ENCODE data around the gene AURKB. TPM values are rescaled to one million over a fixed set of nuclear protein-coding genes. Genes with fewer than 3 reads are reported as not detected.

The AURKB gene
- total and polyA plus RNA-seq, 2 of the 13 experiments (the other 11 are each of a cell fraction or from before 2014, with no cell fraction given) = 29.5 to 75.3 TPM

DNA sequence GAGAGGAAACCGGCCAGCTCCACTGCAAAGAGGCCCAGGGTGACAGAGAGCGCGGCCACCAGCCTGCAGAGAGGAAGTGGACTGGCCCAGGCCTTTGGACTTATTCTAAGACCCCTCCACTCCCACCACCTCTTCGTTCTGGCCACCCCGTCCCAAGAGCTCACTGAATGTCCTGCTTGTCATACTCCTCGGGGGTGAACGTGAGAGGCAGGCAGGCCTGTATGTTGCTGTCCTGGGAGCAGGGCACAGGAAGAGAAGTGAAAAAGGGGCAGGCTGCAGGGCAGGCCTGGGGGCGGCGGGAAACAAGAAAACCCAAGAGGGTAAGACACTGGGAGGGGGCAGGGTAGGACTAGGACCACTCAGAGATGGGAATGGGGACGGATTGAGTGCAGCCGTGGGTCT is 34.6 kb downstream of the AURKB start (continued):
- TF ChIP-seq GABPA (IDR thresholded peaks at IDR 0.05; ENCODE audit: low read depth, low read length) (no peak), GABPA (CRISPR knock-in tag; IDR thresholded peaks at IDR 0.05; ENCODE audit: low read depth) (no peak), ZNF367 (CRISPR knock-in tag; IDR thresholded peaks at IDR 0.05; ENCODE audit: borderline replicate concordance) (no peak), ZNF331 (CRISPR knock-in tag; IDR thresholded peaks at IDR 0.05) (no peak), YEATS4 (CRISPR knock-in tag; IDR thresholded peaks at IDR 0.05; ENCODE audit: borderline replicate concordance) (no peak), ZNF670 (CRISPR knock-in tag; IDR thresholded peaks at IDR 0.05; ENCODE audit: borderline replicate concordance) (no peak), BORCS8-MEF2B (CRISPR knock-in tag; IDR thresholded peaks at IDR 0.05) (0 out of 2 replicates have a peak, but pooled peaks have one; percentile 8), ZBTB7B (CRISPR knock-in tag; IDR thresholded peaks at IDR 0.05) (peak; percentile 2; the same call in 1 of the 2 replicates), ZNF75D (CRISPR knock-in tag; IDR thresholded peaks at IDR 0.05; ENCODE audit: borderline replicate concordance) (0 out of 2 replicates have a peak, but pooled peaks have one; percentile 35), ZNF747 (CRISPR knock-in tag; IDR thresholded peaks at IDR 0.05; ENCODE audit: borderline replicate concordance) (0 out of 2 replicates have a peak, but pooled peaks have one; percentile 4), GATA4 (IDR thresholded peaks at IDR 0.05; ENCODE audit: borderline replicate concordance, low read depth) (no peak), ZIK1 (CRISPR knock-in tag; IDR thresholded peaks at IDR 0.05; ENCODE audit: borderline replicate concordance, low read depth) (no peak), MAZ (IDR thresholded peaks at IDR 0.05; ENCODE audit: borderline replicate concordance, low read depth, low read length) (no peak), MAZ (CRISPR knock-in tag; IDR thresholded peaks at IDR 0.05; ENCODE audit: low read depth) (no peak), KMT2A (CRISPR knock-in tag; IDR thresholded peaks at IDR 0.05) (peak; percentile 3; the same call in 1 of the 2 replicates), KAT7 (CRISPR knock-in tag; IDR thresholded peaks at IDR 0.05; ENCODE audit: borderline replicate concordance) (no peak), SNAPC2 (CRISPR knock-in tag; IDR thresholded peaks at IDR 0.05) (peak; percentile 20; the same call in 1 of the 2 replicates), POLR2AphosphoS5 (IDR thresholded peaks at IDR 0.05; ENCODE audit: low read depth, low read length) (no peak), KAT8 (CRISPR knock-in tag; IDR thresholded peaks at IDR 0.05) (no peak), SIN3A (IDR thresholded peaks at IDR 0.05; ENCODE audit: borderline replicate concordance, low read depth, low read length) (peak; percentile 16; the same call in 1 of the 2 replicates)
- TF ChIP-seq, protein P1, sequence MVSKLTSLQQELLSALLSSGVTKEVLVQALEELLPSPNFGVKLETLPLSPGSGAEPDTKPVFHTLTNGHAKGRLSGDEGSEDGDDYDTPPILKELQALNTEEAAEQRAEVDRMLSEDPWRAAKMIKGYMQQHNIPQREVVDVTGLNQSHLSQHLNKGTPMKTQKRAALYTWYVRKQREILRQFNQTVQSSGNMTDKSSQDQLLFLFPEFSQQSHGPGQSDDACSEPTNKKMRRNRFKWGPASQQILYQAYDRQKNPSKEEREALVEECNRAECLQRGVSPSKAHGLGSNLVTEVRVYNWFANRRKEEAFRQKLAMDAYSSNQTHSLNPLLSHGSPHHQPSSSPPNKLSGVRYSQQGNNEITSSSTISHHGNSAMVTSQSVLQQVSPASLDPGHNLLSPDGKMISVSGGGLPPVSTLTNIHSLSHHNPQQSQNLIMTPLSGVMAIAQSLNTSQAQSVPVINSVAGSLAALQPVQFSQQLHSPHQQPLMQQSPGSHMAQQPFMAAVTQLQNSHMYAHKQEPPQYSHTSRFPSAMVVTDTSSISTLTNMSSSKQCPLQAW (CRISPR knock-in tag; IDR thresholded peaks at IDR 0.05) = no peak
- TF ChIP-seq, protein P2, sequence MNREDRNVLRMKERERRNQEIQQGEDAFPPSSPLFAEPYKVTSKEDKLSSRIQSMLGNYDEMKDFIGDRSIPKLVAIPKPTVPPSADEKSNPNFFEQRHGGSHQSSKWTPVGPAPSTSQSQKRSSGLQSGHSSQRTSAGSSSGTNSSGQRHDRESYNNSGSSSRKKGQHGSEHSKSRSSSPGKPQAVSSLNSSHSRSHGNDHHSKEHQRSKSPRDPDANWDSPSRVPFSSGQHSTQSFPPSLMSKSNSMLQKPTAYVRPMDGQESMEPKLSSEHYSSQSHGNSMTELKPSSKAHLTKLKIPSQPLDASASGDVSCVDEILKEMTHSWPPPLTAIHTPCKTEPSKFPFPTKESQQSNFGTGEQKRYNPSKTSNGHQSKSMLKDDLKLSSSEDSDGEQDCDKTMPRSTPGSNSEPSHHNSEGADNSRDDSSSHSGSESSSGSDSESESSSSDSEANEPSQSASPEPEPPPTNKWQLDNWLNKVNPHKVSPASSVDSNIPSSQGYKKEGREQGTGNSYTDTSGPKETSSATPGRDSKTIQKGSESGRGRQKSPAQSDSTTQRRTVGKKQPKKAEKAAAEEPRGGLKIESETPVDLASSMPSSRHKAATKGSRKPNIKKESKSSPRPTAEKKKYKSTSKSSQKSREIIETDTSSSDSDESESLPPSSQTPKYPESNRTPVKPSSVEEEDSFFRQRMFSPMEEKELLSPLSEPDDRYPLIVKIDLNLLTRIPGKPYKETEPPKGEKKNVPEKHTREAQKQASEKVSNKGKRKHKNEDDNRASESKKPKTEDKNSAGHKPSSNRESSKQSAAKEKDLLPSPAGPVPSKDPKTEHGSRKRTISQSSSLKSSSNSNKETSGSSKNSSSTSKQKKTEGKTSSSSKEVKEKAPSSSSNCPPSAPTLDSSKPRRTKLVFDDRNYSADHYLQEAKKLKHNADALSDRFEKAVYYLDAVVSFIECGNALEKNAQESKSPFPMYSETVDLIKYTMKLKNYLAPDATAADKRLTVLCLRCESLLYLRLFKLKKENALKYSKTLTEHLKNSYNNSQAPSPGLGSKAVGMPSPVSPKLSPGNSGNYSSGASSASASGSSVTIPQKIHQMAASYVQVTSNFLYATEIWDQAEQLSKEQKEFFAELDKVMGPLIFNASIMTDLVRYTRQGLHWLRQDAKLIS (CRISPR knock-in tag; IDR thresholded peaks at IDR 0.05) = no peak
- TF ChIP-seq, protein P3, sequence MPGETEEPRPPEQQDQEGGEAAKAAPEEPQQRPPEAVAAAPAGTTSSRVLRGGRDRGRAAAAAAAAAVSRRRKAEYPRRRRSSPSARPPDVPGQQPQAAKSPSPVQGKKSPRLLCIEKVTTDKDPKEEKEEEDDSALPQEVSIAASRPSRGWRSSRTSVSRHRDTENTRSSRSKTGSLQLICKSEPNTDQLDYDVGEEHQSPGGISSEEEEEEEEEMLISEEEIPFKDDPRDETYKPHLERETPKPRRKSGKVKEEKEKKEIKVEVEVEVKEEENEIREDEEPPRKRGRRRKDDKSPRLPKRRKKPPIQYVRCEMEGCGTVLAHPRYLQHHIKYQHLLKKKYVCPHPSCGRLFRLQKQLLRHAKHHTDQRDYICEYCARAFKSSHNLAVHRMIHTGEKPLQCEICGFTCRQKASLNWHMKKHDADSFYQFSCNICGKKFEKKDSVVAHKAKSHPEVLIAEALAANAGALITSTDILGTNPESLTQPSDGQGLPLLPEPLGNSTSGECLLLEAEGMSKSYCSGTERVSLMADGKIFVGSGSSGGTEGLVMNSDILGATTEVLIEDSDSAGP (CRISPR knock-in tag; IDR thresholded peaks at IDR 0.05; ENCODE audit: borderline replicate concordance) = 0 out of 2 replicates have a peak, but pooled peaks have one; percentile 44
- TF ChIP-seq, protein P4, sequence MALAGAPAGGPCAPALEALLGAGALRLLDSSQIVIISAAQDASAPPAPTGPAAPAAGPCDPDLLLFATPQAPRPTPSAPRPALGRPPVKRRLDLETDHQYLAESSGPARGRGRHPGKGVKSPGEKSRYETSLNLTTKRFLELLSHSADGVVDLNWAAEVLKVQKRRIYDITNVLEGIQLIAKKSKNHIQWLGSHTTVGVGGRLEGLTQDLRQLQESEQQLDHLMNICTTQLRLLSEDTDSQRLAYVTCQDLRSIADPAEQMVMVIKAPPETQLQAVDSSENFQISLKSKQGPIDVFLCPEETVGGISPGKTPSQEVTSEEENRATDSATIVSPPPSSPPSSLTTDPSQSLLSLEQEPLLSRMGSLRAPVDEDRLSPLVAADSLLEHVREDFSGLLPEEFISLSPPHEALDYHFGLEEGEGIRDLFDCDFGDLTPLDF (CRISPR knock-in tag; IDR thresholded peaks at IDR 0.05) = no peak

All from HepG2 (cell line).